K562 (cell line): Measurements from ENCODE around the gene TCP10L.
"Not testable (repeated sequence)": the region's sequence is repeated elsewhere in the genome, so short reads cannot be mapped to it uniquely, and the experiment has no call there.

ENCODE experiments used
- CBX5 ChIP-seq: IDR thresholded peaks from 2 replicates; pipeline ENCODE4 v1.6.1; 2014; ENCODE audit warnings: low read depth, borderline replicate concordance
- EP300 ChIP-seq: IDR thresholded peaks from 2 replicates; pipeline ENCODE4 v1.6.1; 2012; ENCODE audit warnings: low read length, improper control_type of control experiment
- FOXM1 ChIP-seq, 2 experiments: fragments of 450-650 bp in 1 of 2; sonication (generic) in 1 of 2; formaldehyde crosslinking in 1 of 2; IDR thresholded peaks; 2 replicates each; pipeline versions ENCODE4 v1.6.1 to v1.9.0; 2017 to 2022; ENCODE audit warnings: low read depth in 2 of 2, mild to moderate bottlenecking in 2 of 2, missing genetic modification reagents in 1 of 2, moderate library complexity in 1 of 2
- JUNB ChIP-seq: fragments of 450-650 bp; formaldehyde crosslinking; conservative IDR thresholded peaks from 2 replicates; pipeline ENCODE4 v1.4.0; 2020; ENCODE audit warnings: mild to moderate bottlenecking
- MAFK ChIP-seq: IDR thresholded peaks from 2 replicates; pipeline ENCODE4 v1.6.1; 2011; ENCODE audit warnings: low read length, improper control_type of control experiment
- NCOA4 ChIP-seq: fragments of 450-650 bp; IDR thresholded peaks from 2 replicates; pipeline ENCODE4 v1.6.1; 2018; ENCODE audit warnings: mild to moderate bottlenecking; ENCODE audit not compliant: partially characterized antibody
- NUFIP1 ChIP-seq: fragments of 450-650 bp; IDR thresholded peaks from 2 replicates; pipeline ENCODE4 v1.6.1; 2018; ENCODE audit not compliant: partially characterized antibody
- SMAD3 ChIP-seq: fragments of 450-650 bp; formaldehyde crosslinking; conservative IDR thresholded peaks from 2 replicates; pipeline ENCODE4 v1.4.0; 2020; ENCODE audit warnings: mild to moderate bottlenecking
- YY1 ChIP-seq, 3 experiments: IDR thresholded peaks; 2 replicates each; pipeline ENCODE4 v1.6.1; 2011; ENCODE audit warnings: low read length in 2 of 3, mild to moderate bottlenecking in 2 of 3, moderate library complexity in 2 of 3, borderline replicate concordance in 1 of 3, control low read depth in 1 of 3, low read depth in 1 of 3; ENCODE audit not compliant: insufficient read depth in 3 of 3, insufficient replicate concordance in 2 of 3, control insufficient read depth in 1 of 3, insufficient read length in 1 of 3; ENCODE audit errors: extremely low read depth in 1 of 3
- ZNF507 ChIP-seq: conservative IDR thresholded peaks from 2 replicates; pipeline ENCODE4 v1.6.1; 2017; ENCODE audit warnings: missing genetic modification characterization, missing compliant biosample characterization
- TF ChIP-seq, protein P1 (sequence below): sonication (generic); formaldehyde crosslinking; IDR thresholded peaks from 2 replicates; pipeline ENCODE4 v1.9.0; 2022; ENCODE audit warnings: mild to moderate bottlenecking, missing genetic modification reagents
- TF ChIP-seq, protein P2 (sequence below), 3 experiments: IDR thresholded peaks in 2 of 3; conservative IDR thresholded peaks in 1 of 3; 2 replicates each; pipeline ENCODE4 v1.5.1; 2011 to 2012; ENCODE audit warnings: low read length in 3 of 3, mild to moderate bottlenecking in 3 of 3, control low read depth in 2 of 3, improper control_type of control experiment in 1 of 3, inconsistent platforms in 1 of 3, low read depth in 1 of 3, mixed read lengths in 1 of 3, moderate library complexity in 1 of 3; ENCODE audit not compliant: insufficient read depth in 2 of 3

DNA sequence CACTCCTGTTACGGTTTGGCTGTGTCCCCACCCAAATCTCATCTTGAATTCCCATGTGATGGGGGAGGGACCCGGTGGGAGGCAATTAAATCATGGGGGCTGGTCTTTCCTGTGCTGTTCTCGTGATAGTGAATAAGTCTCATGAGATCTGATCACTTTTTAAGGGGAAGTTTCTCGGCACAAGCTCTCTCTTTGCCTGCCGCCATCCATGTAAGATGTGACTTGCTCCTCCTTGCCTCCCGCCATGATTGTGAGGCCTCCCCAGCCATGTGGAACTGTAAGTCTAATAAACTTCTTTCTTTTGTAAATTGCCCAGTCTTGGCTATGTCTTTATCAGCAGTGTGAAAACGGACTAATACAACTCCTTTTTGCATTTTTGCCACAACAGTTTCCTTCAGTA lies 54.5 kb downstream of the TCP10L start:
- not testable (repeated sequence) for TF ChIP-seq SMAD3 (CRISPR knock-in tag); YY1 (IDR thresholded peaks at IDR 0.05; ENCODE audit: borderline replicate concordance in 1 of 3, control insufficient read depth in 1 of 3, extremely low read depth in 1 of 3, insufficient read depth in 3 of 3, insufficient read length in 1 of 3, insufficient replicate concordance in 2 of 3, low read depth in 1 of 3, low read length in 2 of 3); EP300; NUFIP1; NCOA4; ZNF507; JUNB (CRISPR knock-in tag); MAFK; CBX5; FOXM1 (IDR thresholded peaks at IDR 0.05; ENCODE audit: low read depth); FOXM1 (CRISPR knock-in tag; IDR thresholded peaks at IDR 0.05; ENCODE audit: low read depth)
- TF ChIP-seq, protein P1, sequence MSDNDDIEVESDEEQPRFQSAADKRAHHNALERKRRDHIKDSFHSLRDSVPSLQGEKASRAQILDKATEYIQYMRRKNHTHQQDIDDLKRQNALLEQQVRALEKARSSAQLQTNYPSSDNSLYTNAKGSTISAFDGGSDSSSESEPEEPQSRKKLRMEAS (CRISPR knock-in tag) = not testable (repeated sequence)
- TF ChIP-seq, protein P2, sequence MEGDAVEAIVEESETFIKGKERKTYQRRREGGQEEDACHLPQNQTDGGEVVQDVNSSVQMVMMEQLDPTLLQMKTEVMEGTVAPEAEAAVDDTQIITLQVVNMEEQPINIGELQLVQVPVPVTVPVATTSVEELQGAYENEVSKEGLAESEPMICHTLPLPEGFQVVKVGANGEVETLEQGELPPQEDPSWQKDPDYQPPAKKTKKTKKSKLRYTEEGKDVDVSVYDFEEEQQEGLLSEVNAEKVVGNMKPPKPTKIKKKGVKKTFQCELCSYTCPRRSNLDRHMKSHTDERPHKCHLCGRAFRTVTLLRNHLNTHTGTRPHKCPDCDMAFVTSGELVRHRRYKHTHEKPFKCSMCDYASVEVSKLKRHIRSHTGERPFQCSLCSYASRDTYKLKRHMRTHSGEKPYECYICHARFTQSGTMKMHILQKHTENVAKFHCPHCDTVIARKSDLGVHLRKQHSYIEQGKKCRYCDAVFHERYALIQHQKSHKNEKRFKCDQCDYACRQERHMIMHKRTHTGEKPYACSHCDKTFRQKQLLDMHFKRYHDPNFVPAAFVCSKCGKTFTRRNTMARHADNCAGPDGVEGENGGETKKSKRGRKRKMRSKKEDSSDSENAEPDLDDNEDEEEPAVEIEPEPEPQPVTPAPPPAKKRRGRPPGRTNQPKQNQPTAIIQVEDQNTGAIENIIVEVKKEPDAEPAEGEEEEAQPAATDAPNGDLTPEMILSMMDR (IDR thresholded peaks at IDR 0.05 in 2 of 3, conservative IDR thresholded peaks at IDR 0.05 in 1 of 3; ENCODE audit: insufficient read depth in 2 of 3, low read depth in 1 of 3, low read length in 3 of 3) = not testable (repeated sequence)
